Measurements from ENCODE around the gene FAAP24. TPM values are rescaled to one million over a fixed set of nuclear protein-coding genes. Genes with fewer than 3 reads are reported as not detected.
A peak's percentile ranks its signal among the peaks of the same experiment; 100 is the strongest.

The FAAP24 gene, protein sequence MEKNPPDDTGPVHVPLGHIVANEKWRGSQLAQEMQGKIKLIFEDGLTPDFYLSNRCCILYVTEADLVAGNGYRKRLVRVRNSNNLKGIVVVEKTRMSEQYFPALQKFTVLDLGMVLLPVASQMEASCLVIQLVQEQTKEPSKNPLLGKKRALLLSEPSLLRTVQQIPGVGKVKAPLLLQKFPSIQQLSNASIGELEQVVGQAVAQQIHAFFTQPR
- polyA plus RNA-seq (2013, experiment 1 of 2): 3.9 TPM
- polyA plus RNA-seq (2013, experiment 2 of 2): 3.6 TPM

DNA sequence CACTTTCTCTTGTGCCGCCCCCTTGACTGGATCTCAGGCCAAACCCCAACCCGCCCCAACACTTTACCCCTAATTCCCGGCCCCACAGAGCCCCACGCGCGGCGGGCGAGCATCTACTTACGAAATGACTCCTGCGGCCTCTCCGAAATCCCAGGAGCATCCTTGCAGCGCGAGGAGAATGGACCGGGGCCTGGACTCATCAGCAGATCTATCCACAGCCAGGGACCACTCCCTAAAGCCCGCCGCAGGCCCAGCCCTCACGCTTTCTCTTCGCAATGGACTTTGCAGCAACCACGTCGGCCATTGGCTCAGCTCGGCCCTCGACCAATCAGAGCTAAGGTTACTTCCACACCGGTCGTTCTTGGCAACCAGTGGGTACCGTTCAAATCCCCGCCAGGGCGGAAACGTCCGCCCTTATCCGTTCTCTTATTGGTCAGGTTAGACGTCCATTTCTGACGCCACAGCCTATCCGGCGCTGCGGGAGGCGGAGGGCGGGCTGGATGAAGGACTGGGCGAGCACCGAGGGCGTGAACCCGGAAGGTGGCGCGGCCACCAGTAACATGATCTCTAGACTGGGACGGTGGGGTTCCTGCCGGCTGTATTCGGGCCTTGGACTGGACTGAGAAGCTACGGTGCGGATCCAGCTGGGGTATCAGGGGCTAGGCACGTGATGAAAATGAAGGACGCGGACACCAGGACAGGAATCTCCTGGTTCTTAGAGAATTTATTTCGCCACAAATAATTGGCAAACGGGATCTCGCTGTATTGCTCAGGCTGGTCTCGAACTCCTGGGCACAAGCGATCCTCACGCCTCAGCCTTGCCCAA lies at the start of gene FAAP24, which contains the start of gene CEP89:
FAAP24 (plus strand) TSS at position 528 of the 826 bp plus-strand sequence. CDS start 955 bp downstream, outside the sequence.
CEP89 (minus strand) TSS at position 244 of the 826 bp plus-strand sequence; CDS start at position 160, 84 bp downstream.
- H3K4me3 ChIP-seq (ENCODE audit: low read length): peak within 1 kb of the TSS; percentile 71
- peak within 1 kb of the TSS; percentile 96 for H3K56ac ChIP-seq (ENCODE audit: low read length)
- no peak within 1 kb of the TSS for H2BK5ac ChIP-seq (ENCODE audit: low read length)
- H2AK5ac ChIP-seq (ENCODE audit: low read length): no peak within 1 kb of the TSS
- H2BK120ac ChIP-seq (ENCODE audit: low read depth, low read length): no peak within 1 kb of the TSS
- H3K79me2 ChIP-seq (ENCODE audit: control insufficient read depth, insufficient read depth, low read length): peaks cover 9% of the 10 kb centered on the region
- peak within 1 kb of the TSS; percentile 100 for H4K5ac ChIP-seq (ENCODE audit: low read length)
- H4K8ac ChIP-seq (ENCODE audit: low read depth, low read length): no peak within 1 kb of the TSS
- WGBS (ENCODE audit: extremely low coverage, insufficient coverage, low lambda C conversion rate): no CpG with 5 or more reads among the region's 57 CpGs
- DNase-seq: peak; percentile 100
- H3K18ac ChIP-seq (ENCODE audit: low read length): peak within 1 kb of the TSS; percentile 84
- H3K36me3 ChIP-seq (ENCODE audit: control insufficient read depth, insufficient read depth, low read length): peaks cover 3% of the 10 kb centered on the region
- H3K4me2 ChIP-seq (ENCODE audit: low read length): peak within 1 kb of the TSS; percentile 90
- no peaks in the 10 kb centered on the region for H3K27me3 ChIP-seq (ENCODE audit: insufficient read depth, low read length, poor library complexity)
- no peaks in the 10 kb centered on the region for H3K4me1 ChIP-seq (ENCODE audit: control insufficient read depth, low read depth, low read length)
- H2BK15ac ChIP-seq (replicated peaks; ENCODE audit: low read depth): no peak within 1 kb of the TSS
- H3K4ac ChIP-seq (ENCODE audit: low read depth, low read length): peak within 1 kb of the TSS; percentile 57
- H3K23ac ChIP-seq (ENCODE audit: low read length): peak within 1 kb of the TSS; percentile 45
- peaks cover 6% of the 10 kb centered on the region for H3K79me1 ChIP-seq (ENCODE audit: low read length)
- H3K27ac ChIP-seq (ENCODE audit: low read depth, low read length): no peak within 1 kb of the TSS
- H3K9ac ChIP-seq (ENCODE audit: low read length): peak within 1 kb of the TSS; percentile 91

DNA sequence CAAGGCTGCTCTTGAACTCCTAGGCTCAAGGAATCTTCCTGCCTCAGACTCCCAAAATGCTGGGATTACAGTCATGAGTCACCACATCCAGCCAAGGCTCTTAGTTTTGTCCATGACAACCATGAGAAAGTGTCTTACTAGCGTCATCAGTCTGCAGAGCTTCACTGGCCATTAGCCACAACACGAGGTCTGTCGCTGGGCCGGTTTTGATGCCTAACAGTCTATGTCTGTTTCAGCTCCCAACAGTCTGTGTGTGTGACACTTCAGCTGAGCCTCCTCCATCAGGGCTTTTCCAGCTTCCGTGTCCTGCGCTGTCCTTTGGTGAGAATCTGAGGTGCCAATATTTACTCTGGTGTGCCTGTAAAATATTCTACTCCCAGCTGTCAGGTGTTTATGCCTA lies 47.8 kb upstream of the FAAP24 start:
- Histone ChIP-seq H3K79me2 (ENCODE audit: control insufficient read depth, insufficient read depth, low read length) (no peaks in the 10 kb centered on the region), H3K4me2 (ENCODE audit: low read length) (no peak overlapping the region), H2BK120ac (ENCODE audit: low read depth, low read length) (no peak overlapping the region), H3K27me3 (ENCODE audit: insufficient read depth, low read length, poor library complexity) (no peaks in the 10 kb centered on the region), H3K56ac (ENCODE audit: low read length) (no peak overlapping the region), H3K79me1 (ENCODE audit: low read length) (no peaks in the 10 kb centered on the region), H4K8ac (ENCODE audit: low read depth, low read length) (no peak overlapping the region), H3K4ac (ENCODE audit: low read depth, low read length) (no peak overlapping the region), H3K4me1 (ENCODE audit: control insufficient read depth, low read depth, low read length) (no peaks in the 10 kb centered on the region), H3K18ac (ENCODE audit: low read length) (no peak overlapping the region), H4K5ac (ENCODE audit: low read length) (no peak overlapping the region), H3K36me3 (ENCODE audit: control insufficient read depth, insufficient read depth, low read length) (peaks cover 2% of the 10 kb centered on the region), H2BK5ac (ENCODE audit: low read length) (no peak overlapping the region), H3K23ac (ENCODE audit: low read length) (no peak overlapping the region), H3K9ac (ENCODE audit: low read length) (no peak overlapping the region), H2BK15ac (replicated peaks; ENCODE audit: low read depth) (no peak overlapping the region), H3K27ac (ENCODE audit: low read depth, low read length) (no peak overlapping the region), H3K4me3 (ENCODE audit: low read length) (no peak overlapping the region), H2AK5ac (ENCODE audit: low read length) (no peak overlapping the region)
- no CpG with 5 or more reads among the region's 6 CpGs for WGBS (ENCODE audit: extremely low coverage, insufficient coverage, low lambda C conversion rate)
- no peak for DNase-seq

DNA sequence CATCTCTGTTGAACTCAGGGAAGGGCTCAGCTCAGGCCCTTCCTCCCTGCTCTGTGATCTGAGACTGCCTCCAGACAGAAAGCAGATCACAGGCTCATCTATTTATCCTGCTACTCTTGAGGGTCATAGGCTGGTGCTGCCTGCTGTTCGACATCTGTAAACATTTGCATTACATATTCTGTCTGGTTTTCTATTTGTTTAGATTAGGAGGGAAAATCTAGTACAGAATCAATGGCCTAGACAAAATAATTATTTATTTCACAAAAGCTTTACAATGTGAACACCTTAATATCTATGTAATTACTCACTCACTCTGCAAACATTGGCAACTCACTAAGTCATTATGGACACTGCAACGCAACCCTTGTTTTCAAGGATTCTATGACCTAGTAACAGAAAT lies 43.2 kb upstream of the FAAP24 start:
- no peak overlapping the region for H3K56ac ChIP-seq (ENCODE audit: low read length)
- H2AK5ac ChIP-seq (ENCODE audit: low read length): no peak overlapping the region
- H3K23ac ChIP-seq (ENCODE audit: low read length): no peak overlapping the region
- H3K4me3 ChIP-seq (ENCODE audit: low read length): no peak overlapping the region
- no CpG with 5 or more reads among the region's 2 CpGs for WGBS (ENCODE audit: extremely low coverage, insufficient coverage, low lambda C conversion rate)
- no peak for DNase-seq
- no peak overlapping the region for H4K5ac ChIP-seq (ENCODE audit: low read length)
- no peak overlapping the region for H4K8ac ChIP-seq (ENCODE audit: low read depth, low read length)
- no peaks in the 10 kb centered on the region for H3K27me3 ChIP-seq (ENCODE audit: insufficient read depth, low read length, poor library complexity)
- H2BK120ac ChIP-seq (ENCODE audit: low read depth, low read length): no peak overlapping the region
- no peak overlapping the region for H3K4ac ChIP-seq (ENCODE audit: low read depth, low read length)
- H3K79me1 ChIP-seq (ENCODE audit: low read length): no peaks in the 10 kb centered on the region
- H3K9ac ChIP-seq (ENCODE audit: low read length): no peak overlapping the region
- H2BK15ac ChIP-seq (replicated peaks; ENCODE audit: low read depth): no peak overlapping the region
- no peak overlapping the region for H3K27ac ChIP-seq (ENCODE audit: low read depth, low read length)
- peaks cover 2% of the 10 kb centered on the region for H3K36me3 ChIP-seq (ENCODE audit: control insufficient read depth, insufficient read depth, low read length)
- no peak overlapping the region for H3K18ac ChIP-seq (ENCODE audit: low read length)
- no peaks in the 10 kb centered on the region for H3K79me2 ChIP-seq (ENCODE audit: control insufficient read depth, insufficient read depth, low read length)
- no peaks in the 10 kb centered on the region for H3K4me1 ChIP-seq (ENCODE audit: control insufficient read depth, low read depth, low read length)
- H2BK5ac ChIP-seq (ENCODE audit: low read length): no peak overlapping the region
- no peak overlapping the region for H3K4me2 ChIP-seq (ENCODE audit: low read length)

DNA sequence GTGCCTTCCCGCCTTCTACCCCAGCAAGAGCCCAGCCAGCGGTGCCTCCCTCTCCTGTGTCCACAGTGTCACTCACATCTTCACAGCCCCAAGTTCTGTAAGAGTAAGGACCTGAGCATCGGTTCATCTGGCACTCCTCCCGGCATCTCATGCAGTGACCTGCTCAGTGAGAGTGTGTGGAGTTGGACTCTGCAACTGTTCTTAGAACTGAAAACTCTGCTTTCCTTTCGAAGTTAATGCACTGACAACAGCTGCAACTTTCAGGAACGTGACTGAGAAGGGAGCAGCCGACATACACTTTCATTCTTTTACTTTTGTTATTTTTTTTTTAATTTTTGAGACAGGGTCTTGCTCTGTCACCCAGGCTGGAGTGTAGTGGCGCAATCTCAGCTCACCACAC lies 41.5 kb upstream of the FAAP24 start:
- Histone ChIP-seq H3K4me2 (ENCODE audit: low read length) (no peak overlapping the region), H4K8ac (ENCODE audit: low read depth, low read length) (no peak overlapping the region), H3K23ac (ENCODE audit: low read length) (no peak overlapping the region), H3K79me2 (ENCODE audit: control insufficient read depth, insufficient read depth, low read length) (no peaks in the 10 kb centered on the region), H2BK15ac (replicated peaks; ENCODE audit: low read depth) (no peak overlapping the region), H3K18ac (ENCODE audit: low read length) (no peak overlapping the region), H2BK5ac (ENCODE audit: low read length) (no peak overlapping the region), H3K4me3 (ENCODE audit: low read length) (no peak overlapping the region), H3K79me1 (ENCODE audit: low read length) (no peaks in the 10 kb centered on the region), H3K56ac (ENCODE audit: low read length) (no peak overlapping the region), H3K36me3 (ENCODE audit: control insufficient read depth, insufficient read depth, low read length) (peaks cover 2% of the 10 kb centered on the region), H3K9ac (ENCODE audit: low read length) (no peak overlapping the region), H3K4me1 (ENCODE audit: control insufficient read depth, low read depth, low read length) (no peaks in the 10 kb centered on the region), H3K27ac (ENCODE audit: low read depth, low read length) (no peak overlapping the region), H3K4ac (ENCODE audit: low read depth, low read length) (no peak overlapping the region), H2BK120ac (ENCODE audit: low read depth, low read length) (no peak overlapping the region), H3K27me3 (ENCODE audit: insufficient read depth, low read length, poor library complexity) (no peaks in the 10 kb centered on the region), H4K5ac (ENCODE audit: low read length) (no peak overlapping the region), H2AK5ac (ENCODE audit: low read length) (no peak overlapping the region)
- no peak for DNase-seq
- no CpG with 5 or more reads among the region's 8 CpGs for WGBS (ENCODE audit: extremely low coverage, insufficient coverage, low lambda C conversion rate)

DNA sequence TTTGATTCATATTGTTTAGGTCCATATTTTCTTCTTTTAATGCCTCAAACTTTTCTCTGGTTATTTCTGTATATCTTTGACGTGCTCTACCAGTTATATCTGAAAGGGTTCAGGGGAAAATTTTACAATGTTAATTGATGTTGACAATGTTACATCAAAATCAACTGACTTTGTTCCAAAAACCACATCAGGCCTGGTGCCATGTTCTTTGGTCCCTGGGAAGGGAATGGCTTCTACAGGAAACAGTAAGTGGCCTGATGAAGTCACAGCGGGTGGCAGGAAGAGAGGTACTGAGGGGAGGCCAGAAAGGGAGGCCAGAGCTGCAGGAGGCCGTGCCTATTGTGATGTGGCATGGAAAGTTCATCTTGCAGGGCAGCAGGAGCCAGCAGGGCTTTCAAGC lies 38.5 kb upstream of the FAAP24 start:
- Histone ChIP-seq H2AK5ac (ENCODE audit: low read length) (no peak overlapping the region), H3K79me1 (ENCODE audit: low read length) (no peaks in the 10 kb centered on the region), H4K5ac (ENCODE audit: low read length) (no peak overlapping the region), H3K4me3 (ENCODE audit: low read length) (no peak overlapping the region), H2BK5ac (ENCODE audit: low read length) (no peak overlapping the region), H3K27ac (ENCODE audit: low read depth, low read length) (no peak overlapping the region), H3K23ac (ENCODE audit: low read length) (no peak overlapping the region), H4K8ac (ENCODE audit: low read depth, low read length) (no peak overlapping the region), H3K56ac (ENCODE audit: low read length) (no peak overlapping the region), H2BK120ac (ENCODE audit: low read depth, low read length) (no peak overlapping the region), H3K4ac (ENCODE audit: low read depth, low read length) (no peak overlapping the region), H3K9ac (ENCODE audit: low read length) (no peak overlapping the region), H3K36me3 (ENCODE audit: control insufficient read depth, insufficient read depth, low read length) (peaks cover 2% of the 10 kb centered on the region), H3K27me3 (ENCODE audit: insufficient read depth, low read length, poor library complexity) (no peaks in the 10 kb centered on the region), H3K4me1 (ENCODE audit: control insufficient read depth, low read depth, low read length) (no peaks in the 10 kb centered on the region), H3K4me2 (ENCODE audit: low read length) (no peak overlapping the region), H3K79me2 (ENCODE audit: control insufficient read depth, insufficient read depth, low read length) (no peaks in the 10 kb centered on the region), H2BK15ac (replicated peaks; ENCODE audit: low read depth) (no peak overlapping the region), H3K18ac (ENCODE audit: low read length) (no peak overlapping the region)
- no peak for DNase-seq
- no CpG with 5 or more reads among the region's 3 CpGs for WGBS (ENCODE audit: extremely low coverage, insufficient coverage, low lambda C conversion rate)
